Stimulated activated naive CD8-positive, alpha-beta T cell treated with anti-CD3 and anti-CD28 coated beads, Interleukin-15, Interleukin-2, amounts not matched to agents 100 ng/mL and 50 ng/mL, for 24 hours (primary cell): ENCODE data around the gene CD44.

Experiments used
- H3K27ac Mint-ChIP-seq: one replicate; pipeline ENCODE4 v1.8.0; 2021; ENCODE audit warnings: mild to moderate bottlenecking, mixed read lengths
- H3K27me3 Mint-ChIP-seq: one replicate; pipeline ENCODE4 v1.8.0; 2021; ENCODE audit warnings: mixed read lengths
- H3K36me3 Mint-ChIP-seq: one replicate; pipeline ENCODE4 v1.8.0; 2021; ENCODE audit warnings: low read depth, mixed read lengths
- H3K4me1 Mint-ChIP-seq: one replicate; pipeline ENCODE4 v1.8.0; 2021; ENCODE audit warnings: low read depth, mixed read lengths
- H3K4me3 Mint-ChIP-seq: one replicate; pipeline ENCODE4 v1.8.0; 2021; ENCODE audit warnings: mild to moderate bottlenecking, mixed read lengths
- H3K9me3 Mint-ChIP-seq: one replicate; pipeline ENCODE4 v1.8.0; 2021; ENCODE audit warnings: mixed read lengths

The CD44 gene

GRCh38 chr11:35180317-35181233 is 41.6 kb downstream of the CD44 start:
- Mint-ChIP-seq H3K27me3 (no peaks in the 10 kb centered on the region), H3K4me1 (peaks cover 90% of the 10 kb centered on the region), H3K9me3 (no peaks in the 10 kb centered on the region), H3K4me3 (peak overlapping the region; percentile 8), H3K36me3 (peaks cover 85% of the 10 kb centered on the region), H3K27ac (peak overlapping the region; percentile 90)

DNA sequence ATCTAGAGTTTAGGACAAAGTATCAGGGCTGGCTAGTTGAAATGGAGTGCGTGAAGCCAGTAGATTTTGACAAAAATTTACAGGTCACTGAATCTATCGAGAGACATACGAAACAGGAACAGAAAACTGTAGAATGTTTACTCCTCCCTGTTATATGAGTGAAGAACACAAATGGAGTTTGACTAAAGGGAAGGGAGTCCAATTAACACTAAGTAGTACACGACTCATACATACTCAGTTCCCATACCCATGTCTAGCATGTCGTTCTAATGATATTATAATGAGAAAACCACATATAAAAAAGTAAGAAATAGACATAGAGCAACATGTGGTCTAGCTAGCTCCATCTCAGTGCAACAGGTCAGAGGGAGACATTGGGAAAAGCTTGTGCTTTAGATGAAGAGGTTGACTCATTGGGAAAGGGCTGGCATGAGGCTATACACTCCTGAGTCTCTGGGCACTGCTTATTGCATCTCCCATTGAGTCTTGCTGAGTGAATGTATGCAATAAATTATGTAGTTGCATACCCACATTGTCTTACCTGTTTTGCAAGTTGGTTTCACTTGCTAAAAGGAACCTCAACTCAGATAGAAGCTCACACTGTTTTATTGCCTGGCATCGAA is 43.5 kb downstream of the CD44 start:
- Mint-ChIP-seq H3K27me3 (no peaks in the 10 kb centered on the region), H3K27ac (peak overlapping the region; percentile 9), H3K4me1 (peaks cover 88% of the 10 kb centered on the region), H3K36me3 (peaks cover 94% of the 10 kb centered on the region), H3K9me3 (no peaks in the 10 kb centered on the region), H3K4me3 (no peak overlapping the region)

DNA sequence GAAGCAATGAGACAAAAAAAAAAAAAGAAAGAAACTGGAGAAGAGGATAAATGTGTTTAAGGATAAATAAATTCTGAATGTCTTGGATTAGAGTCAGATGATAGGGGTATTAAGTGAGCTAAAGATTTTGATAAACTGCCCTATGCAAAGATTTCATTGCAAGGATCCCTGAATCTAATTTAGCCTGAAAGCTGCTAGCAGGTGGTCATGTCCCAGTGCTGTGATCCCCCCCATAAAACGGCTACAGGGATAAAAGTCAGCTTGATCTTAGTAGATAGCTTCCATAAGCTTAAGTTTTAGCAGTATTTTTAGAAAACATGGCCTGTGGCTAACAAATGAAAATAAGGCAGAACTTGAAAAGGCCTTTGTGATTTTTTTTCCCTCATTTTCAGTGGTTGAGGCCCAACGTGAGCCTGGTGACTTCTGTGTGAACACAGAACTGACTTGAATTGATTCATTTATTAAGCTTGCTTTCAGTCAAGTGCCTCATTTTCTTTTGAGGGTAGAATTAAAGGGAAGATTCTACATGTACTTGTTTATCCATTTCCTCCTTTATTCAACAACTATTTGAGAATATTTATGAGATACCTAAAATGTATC is 44.5 kb downstream of the CD44 start:
- Mint-ChIP-seq H3K36me3 (peaks cover 96% of the 10 kb centered on the region), H3K4me1 (peaks cover 88% of the 10 kb centered on the region), H3K4me3 (no peak overlapping the region)

GRCh38 chr11:35185696-35186095 is 46.7 kb downstream of the CD44 start:
- Mint-ChIP-seq H3K4me1 (peaks cover 83% of the 10 kb centered on the region), H3K9me3 (no peaks in the 10 kb centered on the region), H3K36me3 (peaks cover 95% of the 10 kb centered on the region), H3K27ac (peak overlapping the region; percentile 3), H3K27me3 (no peaks in the 10 kb centered on the region), H3K4me3 (no peak overlapping the region)

More for the DNA sequence above, 44.5 kb downstream of the CD44 start:
- no peaks in the 10 kb centered on the region for H3K9me3 Mint-ChIP-seq
- H3K27ac Mint-ChIP-seq = peak overlapping the region; percentile 77
- H3K27me3 Mint-ChIP-seq = no peaks in the 10 kb centered on the region

GRCh38 chr11:35187996-35188395 is 49.0 kb downstream of the CD44 start:
- peaks cover 98% of the 10 kb centered on the region for H3K36me3 Mint-ChIP-seq
- H3K9me3 Mint-ChIP-seq = no peaks in the 10 kb centered on the region
- peak overlapping the region; percentile 63 for H3K27ac Mint-ChIP-seq
- no peak overlapping the region for H3K4me3 Mint-ChIP-seq
- no peaks in the 10 kb centered on the region for H3K27me3 Mint-ChIP-seq
- peaks cover 86% of the 10 kb centered on the region for H3K4me1 Mint-ChIP-seq

GRCh38 chr11:35190804-35191348 is 51.9 kb downstream of the CD44 start:
- H3K27ac Mint-ChIP-seq = peak overlapping the region; percentile 26
- peaks cover 89% of the 10 kb centered on the region for H3K4me1 Mint-ChIP-seq
- peaks cover 99% of the 10 kb centered on the region for H3K36me3 Mint-ChIP-seq
- no peaks in the 10 kb centered on the region for H3K27me3 Mint-ChIP-seq
- H3K9me3 Mint-ChIP-seq = no peaks in the 10 kb centered on the region
- no peak overlapping the region for H3K4me3 Mint-ChIP-seq

DNA sequence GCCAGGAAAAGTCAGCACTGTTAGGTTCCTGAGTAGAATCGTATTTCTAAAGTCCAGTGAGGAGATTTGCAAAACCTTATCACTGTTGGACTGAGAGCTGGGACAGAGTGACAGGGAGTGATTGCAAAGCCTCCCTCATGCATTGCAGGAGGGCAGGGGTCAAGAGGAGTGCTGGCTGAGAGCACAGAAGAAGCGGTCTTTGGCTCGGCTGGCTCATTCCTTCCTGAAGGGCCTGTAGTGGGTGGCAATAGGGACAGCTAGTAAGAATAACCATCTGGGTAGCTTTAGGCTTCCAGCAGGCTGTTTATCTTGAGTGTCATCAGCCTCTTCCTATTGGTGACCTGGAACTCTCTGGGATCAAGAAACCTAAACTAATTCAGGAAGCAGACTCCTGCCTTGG is 53.4 kb downstream of the CD44 start:
- Mint-ChIP-seq H3K9me3 (no peaks in the 10 kb centered on the region), H3K27me3 (no peaks in the 10 kb centered on the region), H3K36me3 (peaks cover 99% of the 10 kb centered on the region), H3K27ac (peak overlapping the region; percentile 19), H3K4me3 (no peak overlapping the region), H3K4me1 (peaks cover 90% of the 10 kb centered on the region)

DNA sequence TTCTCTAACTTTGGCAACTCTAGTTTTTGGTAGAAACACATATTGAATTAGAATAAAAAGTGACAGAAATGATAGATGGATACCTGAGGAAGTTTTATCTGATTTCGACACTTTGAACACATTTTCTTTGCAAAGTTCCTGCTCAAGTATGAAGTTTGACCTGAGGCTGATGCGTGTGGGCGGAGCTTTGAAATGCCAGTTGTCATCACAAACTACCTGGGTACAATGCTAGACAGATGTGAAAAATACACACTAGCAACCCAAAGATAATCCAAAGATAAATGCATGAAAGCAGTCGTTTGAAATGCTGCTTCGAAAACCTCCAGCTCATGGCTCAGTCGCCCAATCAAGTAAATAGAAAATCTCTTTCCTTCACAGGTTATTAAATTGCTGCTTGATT is 54.8 kb downstream of the CD44 start:
- H3K27ac Mint-ChIP-seq = no peak overlapping the region
- no peak overlapping the region for H3K4me3 Mint-ChIP-seq
- H3K9me3 Mint-ChIP-seq = no peaks in the 10 kb centered on the region
- peaks cover 89% of the 10 kb centered on the region for H3K4me1 Mint-ChIP-seq
- H3K27me3 Mint-ChIP-seq = no peaks in the 10 kb centered on the region
- peaks cover 97% of the 10 kb centered on the region for H3K36me3 Mint-ChIP-seq

DNA sequence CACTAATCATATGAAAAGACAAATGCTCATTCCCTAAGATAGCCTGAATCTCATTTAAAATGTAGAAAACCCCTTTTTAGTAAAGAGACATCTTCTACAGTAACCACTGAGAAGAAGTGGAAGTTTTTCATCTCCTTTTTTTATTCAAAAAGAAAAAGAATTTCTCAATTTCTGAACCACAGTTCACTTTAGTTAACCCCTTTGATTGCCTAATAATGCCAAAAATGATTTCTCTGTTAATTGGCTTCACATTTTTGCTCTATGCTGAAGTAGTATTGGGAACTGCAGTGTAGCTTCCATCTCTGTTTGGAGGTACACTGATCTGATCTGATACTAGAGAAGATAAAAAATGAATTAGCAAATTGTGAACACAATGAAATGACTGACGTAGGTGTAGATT is 58.3 kb downstream of the CD44 start:
- Mint-ChIP-seq H3K36me3 (peaks cover 98% of the 10 kb centered on the region), H3K27ac (no peak overlapping the region), H3K4me3 (no peak overlapping the region), H3K4me1 (peaks cover 85% of the 10 kb centered on the region), H3K9me3 (no peaks in the 10 kb centered on the region), H3K27me3 (no peaks in the 10 kb centered on the region)

GRCh38 chr11:35200811-35201341 is 61.9 kb downstream of the CD44 start:
- Mint-ChIP-seq H3K27ac (peak overlapping the region; percentile 45), H3K27me3 (no peaks in the 10 kb centered on the region), H3K4me3 (no peak overlapping the region), H3K4me1 (peaks cover 70% of the 10 kb centered on the region), H3K36me3 (peaks cover 98% of the 10 kb centered on the region), H3K9me3 (no peaks in the 10 kb centered on the region)

- no peak overlapping the region for H3K4me3 Mint-ChIP-seq
- H3K27ac Mint-ChIP-seq = no peak overlapping the region
- H3K27me3 Mint-ChIP-seq = no peaks in the 10 kb centered on the region
- H3K36me3 Mint-ChIP-seq = peaks cover 100% of the 10 kb centered on the region
- H3K9me3 Mint-ChIP-seq = no peaks in the 10 kb centered on the region
- peaks cover 50% of the 10 kb centered on the region for H3K4me1 Mint-ChIP-seq
Observed at GRCh38 chr11:35204614-35205013, 65.6 kb downstream of the CD44 start.

DNA sequence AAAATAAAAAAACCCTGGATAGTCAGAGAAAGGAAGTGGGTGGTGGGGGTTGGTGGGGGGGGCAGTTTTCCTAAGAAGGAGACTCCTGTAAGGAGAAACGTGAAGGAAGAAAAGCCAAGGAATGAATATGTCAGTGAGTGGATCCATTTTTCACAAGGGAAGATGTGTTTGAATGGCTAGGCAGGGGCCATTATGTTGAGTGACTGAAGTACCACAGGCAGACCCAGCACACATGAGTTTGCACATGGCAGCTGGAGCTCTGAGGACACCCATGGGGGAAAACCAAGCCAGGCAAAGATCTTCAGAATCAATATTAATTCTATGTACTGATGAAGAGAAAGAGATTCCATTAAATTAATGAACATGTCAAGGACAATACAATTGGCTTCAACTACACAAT is 67.6 kb downstream of the CD44 start:
- peaks cover 44% of the 10 kb centered on the region for H3K4me1 Mint-ChIP-seq
- no peak overlapping the region for H3K4me3 Mint-ChIP-seq
- H3K9me3 Mint-ChIP-seq = no peaks in the 10 kb centered on the region
- H3K27ac Mint-ChIP-seq = no peak overlapping the region
- H3K36me3 Mint-ChIP-seq = peaks cover 100% of the 10 kb centered on the region
- H3K27me3 Mint-ChIP-seq = no peaks in the 10 kb centered on the region

- Mint-ChIP-seq H3K9me3 (no peaks in the 10 kb centered on the region), H3K27me3 (no peaks in the 10 kb centered on the region), H3K4me3 (no peak overlapping the region), H3K27ac (no peak overlapping the region), H3K4me1 (peaks cover 45% of the 10 kb centered on the region), H3K36me3 (peaks cover 100% of the 10 kb centered on the region)
Observed at GRCh38 chr11:35207471-35208403, 68.8 kb downstream of the CD44 start.

DNA sequence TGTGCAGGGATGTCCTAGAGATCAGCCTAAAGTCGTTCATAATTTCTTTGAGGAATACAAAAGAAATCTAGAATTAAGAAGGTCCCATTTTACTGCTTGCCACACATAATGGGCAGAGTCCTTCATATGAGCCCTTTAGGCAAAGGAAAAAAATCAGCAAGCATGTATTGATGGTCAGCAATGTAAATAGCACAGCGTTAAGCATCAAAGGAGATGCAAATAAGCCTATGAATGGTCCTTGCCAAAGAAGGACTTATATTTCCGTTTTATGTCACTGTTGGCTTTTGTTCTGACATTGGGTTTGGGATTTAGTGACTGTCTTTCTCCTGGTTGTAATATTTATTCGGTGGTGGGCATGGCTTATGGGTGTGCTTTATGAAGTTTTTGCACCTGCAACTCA is 69.8 kb downstream of the CD44 start:
- H3K9me3 Mint-ChIP-seq = no peaks in the 10 kb centered on the region
- H3K4me3 Mint-ChIP-seq = no peak overlapping the region
- no peaks in the 10 kb centered on the region for H3K27me3 Mint-ChIP-seq
- no peak overlapping the region for H3K27ac Mint-ChIP-seq
- H3K4me1 Mint-ChIP-seq = peaks cover 49% of the 10 kb centered on the region
- peaks cover 100% of the 10 kb centered on the region for H3K36me3 Mint-ChIP-seq
